NCI-H460 (cell line): ENCODE measurements around the gene NUP133. TPM values are rescaled to one million over a fixed set of nuclear protein-coding genes. Genes with fewer than 3 reads are reported as not detected.
"Not testable (repeated sequence)": the region's sequence is repeated elsewhere in the genome, so short reads cannot be mapped to it uniquely, and the experiment has no call there.

Experiments
- DNase-seq: peaks from one replicate; pipeline ENCODE4 v3.0.0-alpha.2; 2016; ENCODE audit warnings: low read depth; ENCODE audit errors: extremely low read depth
- total RNA-seq: library from RNA; depleted of rRNA; stranded (reverse); fragments of >200 nt; shearing (Covaris generic); gene quantifications from 2 replicates; pipeline ENCODE4 v1.2.3, GENCODE V29; 2014

Gene NUP133
- total RNA-seq, 1 experiment from 2014 or later, result 58.8 TPM

DNA sequence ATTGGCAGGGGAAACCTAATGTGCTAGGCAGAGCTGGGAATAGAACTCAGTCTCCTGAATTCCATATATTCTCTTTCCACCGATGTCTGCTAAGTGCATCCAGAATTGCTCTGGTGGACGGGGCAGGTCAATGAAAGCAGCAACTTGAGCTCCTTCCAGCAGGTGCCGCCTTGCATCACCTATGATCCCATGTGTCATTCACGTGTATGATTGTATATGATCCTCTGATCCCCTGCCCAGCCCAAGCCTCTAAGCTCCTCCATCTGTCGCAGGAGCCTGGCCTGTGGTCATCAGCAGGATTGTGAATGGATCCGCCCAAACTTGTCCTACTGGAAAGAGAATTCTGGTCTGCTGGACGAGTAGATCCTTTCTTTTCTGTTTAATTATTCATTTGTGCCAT lies 87.4 kb downstream of the NUP133 start:
- no peak for DNase-seq

GRCh38 chr1:229420224-229420623 lies 87.9 kb downstream of the NUP133 start:
- no peak for DNase-seq

DNA sequence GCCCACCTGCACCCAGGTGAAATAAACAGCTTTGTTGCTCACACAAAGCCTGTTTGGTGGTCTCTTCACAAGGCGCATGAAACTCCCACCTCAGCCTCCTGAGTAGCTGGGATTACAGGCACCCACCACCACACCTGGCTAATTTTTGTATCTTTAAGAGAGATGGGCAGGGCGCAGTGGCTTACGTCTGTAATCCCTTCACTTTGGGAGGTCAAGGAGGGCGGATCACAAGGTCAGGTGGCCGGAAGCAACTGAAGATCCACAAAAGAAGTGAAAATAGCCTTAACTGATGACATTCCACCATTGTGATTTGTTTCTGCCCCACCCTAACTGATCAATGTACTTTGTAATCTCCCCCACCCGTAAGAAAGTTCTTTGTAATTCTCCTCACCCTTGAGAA lies 89.6 kb downstream of the NUP133 start:
- DNase-seq, result not testable (repeated sequence)

DNA sequence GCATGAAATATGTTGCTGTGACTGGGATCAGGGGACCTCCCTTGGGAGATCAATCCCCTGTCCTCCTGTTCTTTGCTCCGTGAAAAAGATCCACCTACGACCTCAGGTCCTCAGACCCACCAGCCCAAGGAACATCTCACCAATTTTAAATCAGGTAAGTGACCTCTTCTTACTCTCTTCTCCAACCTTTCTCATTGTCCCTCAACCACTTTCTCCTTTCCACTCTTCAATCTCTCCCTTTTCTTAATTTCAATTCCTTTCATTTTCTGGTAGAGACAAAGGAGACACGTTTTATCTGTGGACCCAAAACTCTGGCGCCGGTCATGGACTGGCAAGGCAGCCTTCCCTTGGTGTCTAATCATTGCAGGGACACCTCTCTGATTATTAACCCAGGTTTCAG lies 95.3 kb downstream of the NUP133 start:
- not testable (repeated sequence) for DNase-seq

DNA sequence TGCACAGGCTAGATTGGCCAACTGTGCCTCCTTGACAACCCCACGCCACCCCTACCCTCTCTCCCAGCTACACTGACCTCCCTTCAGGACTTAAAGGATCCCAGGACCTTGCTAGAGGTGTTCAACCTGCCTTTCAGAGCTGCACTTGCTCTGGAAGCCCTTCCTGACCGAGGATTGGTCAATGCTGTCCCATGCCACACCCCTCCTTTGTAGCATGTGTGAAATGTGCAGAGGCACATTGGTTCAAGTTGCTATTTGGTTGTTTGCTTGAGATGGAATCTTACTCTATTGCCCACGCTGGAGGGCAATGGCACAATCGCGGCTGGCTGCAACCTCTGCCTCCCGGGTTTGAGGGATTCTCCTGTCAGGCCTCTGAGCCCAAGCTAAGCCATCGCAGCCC lies 96.1 kb downstream of the NUP133 start:
- DNase-seq, result no peak

DNA sequence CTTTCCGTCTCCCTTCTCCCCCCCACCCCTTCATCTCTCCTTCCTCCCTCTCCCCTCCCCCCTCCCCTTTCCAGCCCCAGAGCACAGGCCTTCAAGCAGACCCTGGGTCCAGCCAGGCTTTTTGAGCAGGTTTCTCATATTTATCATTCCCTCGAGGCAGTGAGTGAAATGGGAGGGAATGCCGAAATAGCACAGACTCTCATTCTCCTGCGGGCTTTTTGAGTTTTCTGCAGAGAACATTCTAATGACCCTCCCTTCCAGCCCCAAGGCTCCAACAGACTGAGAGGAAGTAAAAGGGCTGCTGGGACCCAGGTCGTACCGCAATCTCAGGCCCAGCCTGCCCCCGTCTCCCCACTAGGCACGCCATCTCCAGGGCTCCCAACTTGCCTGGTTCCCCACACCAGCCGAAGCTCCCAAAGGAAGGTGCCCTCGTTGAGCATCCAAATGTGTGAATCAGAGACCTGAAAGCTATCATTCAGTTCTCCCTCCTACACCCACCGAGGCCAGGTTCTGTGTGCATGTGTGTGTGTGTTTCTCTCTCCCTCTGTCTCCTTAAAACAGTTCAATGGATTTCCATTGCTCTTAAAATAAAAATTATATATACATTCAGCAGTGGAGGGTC lies 96.6 kb downstream of the NUP133 start:
- DNase-seq, result no peak

DNA sequence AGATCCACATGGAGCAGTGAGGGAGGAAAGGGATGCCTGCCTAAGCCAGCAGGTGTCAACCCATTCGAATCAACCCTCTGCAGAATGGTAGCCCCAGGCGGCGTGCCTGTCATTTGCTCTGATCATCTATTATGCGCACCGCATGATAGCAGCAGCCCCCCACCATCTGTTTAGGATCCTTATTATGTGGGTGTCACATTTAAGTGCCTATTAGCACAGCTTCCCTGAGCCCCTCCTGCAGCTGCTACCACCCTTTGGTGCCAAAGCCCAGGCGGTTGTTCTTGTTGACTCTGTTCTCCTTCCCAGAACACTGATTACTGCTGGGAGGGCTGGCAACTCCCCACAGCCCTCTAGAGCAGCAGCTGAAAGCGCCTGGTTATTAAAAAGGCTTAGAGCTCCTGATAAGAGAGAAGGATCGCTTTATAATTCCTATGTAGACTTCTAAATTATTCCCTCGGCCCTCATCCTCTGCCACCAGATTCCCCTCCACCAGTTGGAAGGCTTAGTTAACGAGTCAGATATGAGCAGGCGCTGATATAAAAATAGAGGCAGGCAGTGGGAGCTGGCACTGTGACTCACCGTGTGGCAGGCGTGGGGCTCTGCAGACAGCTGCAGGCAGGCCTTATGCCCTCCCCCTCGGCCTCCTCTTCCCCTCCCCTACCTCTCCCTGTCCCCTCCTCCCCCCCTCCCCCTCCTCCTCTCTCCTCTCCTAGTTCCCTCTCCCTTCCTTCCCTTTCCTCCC lies 97.3 kb downstream of the NUP133 start:
- peak; percentile 33 for DNase-seq

DNA sequence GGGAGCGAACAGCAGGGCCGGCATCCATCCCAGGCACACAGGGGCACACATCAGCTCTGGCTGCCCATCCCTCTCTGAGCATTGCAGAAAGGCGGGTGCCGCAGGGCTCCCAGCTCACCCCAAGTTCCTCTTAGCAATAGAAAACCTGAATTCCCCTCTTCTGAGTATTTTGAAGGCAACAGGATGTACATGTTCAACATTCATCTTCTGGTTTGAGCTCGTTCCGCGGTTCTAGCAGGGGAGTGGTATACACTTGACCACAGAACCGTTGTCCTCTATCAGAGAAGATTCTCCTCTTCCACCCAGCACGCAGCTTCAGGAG lies 97.8 kb downstream of the NUP133 start:
- DNase-seq, result no peak

GRCh38 chr1:229409616-229410369 lies 98.3 kb downstream of the NUP133 start:
- no peak for DNase-seq

DNA sequence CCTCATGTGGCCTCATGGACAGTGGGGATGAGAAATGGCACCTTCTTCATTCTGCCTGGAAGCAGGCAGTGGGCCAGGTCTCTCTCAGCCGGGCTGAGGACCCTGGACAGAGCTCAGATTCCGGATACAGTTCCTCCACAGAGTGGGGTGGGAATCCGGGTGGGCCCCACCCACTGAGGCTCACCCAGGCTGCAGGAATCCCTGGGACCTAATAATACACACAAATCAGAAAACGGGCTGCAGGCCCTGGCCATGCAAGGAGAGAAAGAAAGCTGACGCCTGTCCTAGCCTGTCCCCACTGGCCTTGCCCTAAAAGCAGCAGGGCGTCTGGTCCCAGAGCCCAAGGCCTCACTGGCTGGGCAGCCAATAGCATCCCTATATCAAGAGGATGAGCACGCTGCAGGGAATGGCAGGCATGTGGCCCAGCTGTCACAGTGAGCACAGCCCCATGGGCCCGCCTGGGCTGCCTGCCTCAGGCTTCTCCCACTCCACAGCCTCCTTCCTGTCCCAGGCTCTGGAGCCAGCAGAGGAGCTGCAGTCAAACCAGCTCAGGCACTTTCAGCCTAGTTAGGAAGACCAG lies 99.6 kb downstream of the NUP133 start:
- no peak for DNase-seq

DNA sequence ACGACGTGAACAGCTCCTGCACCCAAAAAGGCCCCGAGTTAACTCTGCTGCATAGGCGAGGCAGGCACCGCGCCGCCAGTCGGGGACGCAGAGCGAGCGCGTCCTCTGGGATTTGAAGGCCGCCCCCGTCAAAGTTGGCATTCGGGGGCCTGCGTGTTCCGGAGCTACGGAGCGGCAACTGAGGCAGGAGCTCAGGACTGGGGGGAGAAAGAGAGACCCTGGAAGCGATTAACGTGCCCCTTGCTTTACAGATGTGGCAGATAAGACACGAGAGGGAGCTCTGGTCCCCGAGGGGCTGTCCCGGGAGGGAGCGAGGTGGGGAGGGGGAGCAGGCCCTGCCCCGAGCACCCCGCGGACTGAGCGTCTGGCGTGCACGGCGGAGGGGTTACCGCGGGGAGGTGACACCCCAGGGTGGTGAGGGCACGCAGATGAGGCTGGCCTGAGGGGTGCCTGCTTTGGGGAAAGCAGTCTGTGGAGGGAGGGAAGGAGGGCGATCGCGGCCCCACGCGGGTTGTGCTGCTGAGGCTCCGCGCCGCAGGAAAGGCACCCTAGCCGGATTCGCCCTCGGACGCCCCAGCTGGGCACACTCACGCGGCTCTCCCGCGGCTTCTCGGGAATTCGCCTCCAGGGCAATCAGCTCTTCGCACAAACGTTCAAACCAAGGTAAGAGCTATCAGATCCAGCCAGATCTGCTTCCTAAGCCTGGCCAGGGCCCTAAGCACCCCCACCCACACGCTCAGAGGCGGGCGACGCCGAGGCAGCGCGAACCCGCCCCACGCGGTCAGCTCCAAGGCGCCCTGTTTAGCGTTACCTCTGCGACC lies 100.7 kb downstream of the NUP133 start:
- no peak for DNase-seq

- no peak for DNase-seq
These were observed 101.3 kb downstream of the NUP133 start for GRCh38 chr1:229406798-229407197.

- DNase-seq, result no peak
These were observed 104.6 kb downstream of the NUP133 start for GRCh38 chr1:229403573-229403972.

DNA sequence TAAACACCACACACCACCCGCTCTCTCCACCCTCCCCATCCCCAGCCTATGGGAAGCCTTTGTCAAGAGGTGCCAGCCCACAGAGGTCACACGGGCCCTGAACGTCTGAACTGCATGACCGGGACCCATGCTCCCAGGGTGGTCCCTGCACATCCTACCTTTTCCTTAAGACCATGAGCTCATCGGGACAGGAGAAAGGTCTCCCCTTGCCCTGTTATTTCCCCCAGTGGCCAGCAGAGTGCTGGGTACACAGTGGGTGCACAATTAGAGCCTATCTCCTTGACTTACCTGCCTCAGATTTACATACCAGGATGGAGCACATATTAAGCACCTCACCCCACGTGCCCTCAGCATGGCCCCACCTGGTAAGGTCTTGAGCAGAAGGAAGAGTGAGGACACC lies 105.1 kb downstream of the NUP133 start:
- no peak for DNase-seq

GRCh38 chr1:229402329-229402728 lies 105.8 kb downstream of the NUP133 start:
- not testable (repeated sequence) for DNase-seq

DNA sequence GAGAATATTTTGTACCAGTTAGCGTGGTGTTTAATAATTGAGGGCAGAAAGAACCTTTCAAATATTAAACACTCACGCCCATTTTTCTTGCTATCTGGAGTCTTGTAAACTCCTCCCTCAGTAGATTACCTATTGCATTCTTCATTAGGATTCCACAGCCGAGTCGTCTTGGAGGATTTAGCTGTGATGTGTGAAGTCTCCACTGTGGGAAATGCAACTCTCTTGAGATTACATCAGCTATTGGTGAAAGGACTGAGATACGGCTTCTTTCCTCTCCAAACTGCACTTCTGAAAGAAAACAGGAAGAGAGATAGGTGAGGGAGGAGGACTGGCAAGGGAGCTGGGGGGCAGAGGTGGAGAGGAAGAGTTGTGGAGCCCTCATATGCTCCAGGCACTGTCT lies 110.4 kb downstream of the NUP133 start:
- peak; percentile 37 for DNase-seq

GRCh38 chr1:229396585-229397206 lies 111.4 kb downstream of the NUP133 start:
- no peak for DNase-seq

- DNase-seq, result not testable (repeated sequence)
These were observed 113.6 kb downstream of the NUP133 start for GRCh38 chr1:229394517-229394916.

DNA sequence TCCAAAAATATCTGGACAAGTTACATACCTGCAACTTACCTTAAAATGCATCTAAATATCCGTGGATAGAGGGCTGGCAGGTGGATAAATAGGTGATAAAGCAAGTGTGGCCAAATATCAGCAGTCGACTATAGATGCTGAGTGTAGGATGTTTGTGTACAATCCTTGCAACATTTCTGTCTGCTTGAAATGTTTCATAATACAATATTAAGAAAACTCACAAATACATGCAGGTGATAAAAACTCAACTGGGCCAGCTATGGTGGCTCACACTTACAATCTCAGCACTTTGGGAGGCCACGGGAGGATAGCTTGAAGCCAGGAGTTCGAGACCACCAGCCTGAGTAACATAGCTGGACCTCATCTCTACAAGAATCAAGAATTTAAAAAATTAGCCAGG lies 115.2 kb downstream of the NUP133 start:
- no peak for DNase-seq
